HG02798 (cell line): Measurements from ENCODE around the gene OSTC.

Experiments
- ATAC-seq: cut with Tn5 transposase; IDR thresholded peaks from one replicate; pipeline ENCODE4 v1.9.1; 2021; ENCODE audit warnings: mild to moderate bottlenecking; ENCODE audit not compliant: unreplicated experiment, poor library complexity

OSTC gene

GRCh38 chr4:108644237-108644636 is 6.2 kb upstream of the OSTC start:
- no peak for ATAC-seq

DNA sequence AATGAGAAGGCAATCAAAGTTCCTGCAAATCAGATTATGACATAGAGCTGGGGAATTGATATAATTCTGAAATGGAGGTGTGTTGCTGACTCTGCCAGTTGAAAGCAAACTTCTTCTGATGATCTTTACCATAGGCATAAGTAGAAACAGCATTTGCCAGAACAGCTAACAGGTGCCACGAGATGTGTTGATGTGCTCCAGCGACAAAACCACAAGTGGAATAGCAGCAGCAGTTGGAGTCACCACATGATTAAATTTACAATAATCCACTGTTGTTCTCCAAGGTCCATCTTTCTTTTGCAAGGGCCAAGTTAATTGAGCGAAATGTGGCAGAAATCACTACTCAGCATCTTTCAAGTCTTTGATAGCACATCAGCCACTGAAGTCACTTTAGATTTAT is 3.7 kb upstream of the OSTC start:
- no peak for ATAC-seq

DNA sequence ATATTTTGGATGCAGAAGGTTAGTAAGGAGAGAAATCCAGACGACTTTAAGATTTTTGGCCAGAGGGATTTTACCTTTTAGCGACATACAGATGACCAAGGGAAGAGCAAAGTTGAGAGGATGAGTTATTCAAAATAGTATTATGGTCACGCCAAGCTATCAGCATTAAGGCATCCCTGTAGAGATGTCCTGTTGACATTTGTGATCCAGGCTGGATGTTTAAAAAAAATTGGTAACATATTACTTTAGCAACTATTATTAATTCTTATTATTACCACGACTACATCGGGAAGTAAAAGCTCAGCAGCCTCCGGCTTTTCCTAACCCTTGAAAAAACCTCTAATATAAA is 562 bp upstream of the OSTC start:
- peak; percentile 11 for ATAC-seq

DNA sequence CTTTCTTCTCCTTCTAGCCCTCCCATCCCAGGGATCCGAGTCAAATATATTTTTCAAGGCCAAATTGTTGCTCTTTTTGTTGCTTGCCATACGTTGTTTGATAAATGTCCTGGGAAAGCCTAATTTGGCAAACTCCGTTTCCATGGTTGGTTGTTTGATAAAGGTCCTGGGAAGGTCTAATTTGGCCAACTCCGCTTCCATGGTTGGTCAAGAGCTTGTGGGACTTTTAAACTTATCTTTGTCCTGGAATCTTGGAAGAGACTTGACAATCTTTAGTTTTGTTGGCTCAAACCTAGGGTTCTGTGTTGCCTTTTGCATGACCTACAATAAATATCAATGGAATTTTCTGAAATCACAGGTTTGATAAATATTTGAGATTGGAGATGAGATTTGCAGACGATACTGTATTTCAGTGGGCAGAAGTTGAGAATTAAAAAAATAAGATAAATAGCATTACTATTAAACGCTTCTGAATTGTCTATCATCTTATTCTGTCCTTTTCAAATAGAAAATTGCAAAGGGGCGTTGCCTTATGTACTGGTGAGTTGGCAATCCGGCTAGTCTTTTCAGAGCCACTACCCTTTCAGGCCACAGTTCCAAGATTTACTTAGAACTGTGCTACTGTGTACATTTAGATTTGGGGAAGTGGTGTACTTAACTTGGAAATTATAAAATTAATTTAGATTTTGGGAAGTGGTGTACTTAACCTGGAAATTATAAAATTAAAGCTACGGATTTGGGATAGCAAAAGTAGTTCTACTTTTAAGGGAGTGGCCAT is 804 bp downstream of the OSTC start:
- no peak for ATAC-seq

- ATAC-seq: no peak
These were observed 12.2 kb downstream of the OSTC start for GRCh38 chr4:108662629-108663028.

GRCh38 chr4:108674356-108674977 is 24.1 kb downstream of the OSTC start:
- ATAC-seq: no peak

- ATAC-seq: no peak
These were observed 31.0 kb downstream of the OSTC start for GRCh38 chr4:108681321-108681809.

GRCh38 chr4:108683479-108683878 is 33.1 kb downstream of the OSTC start:
- ATAC-seq: no peak

GRCh38 chr4:108685036-108685686 is 34.8 kb downstream of the OSTC start:
- ATAC-seq: no peak

DNA sequence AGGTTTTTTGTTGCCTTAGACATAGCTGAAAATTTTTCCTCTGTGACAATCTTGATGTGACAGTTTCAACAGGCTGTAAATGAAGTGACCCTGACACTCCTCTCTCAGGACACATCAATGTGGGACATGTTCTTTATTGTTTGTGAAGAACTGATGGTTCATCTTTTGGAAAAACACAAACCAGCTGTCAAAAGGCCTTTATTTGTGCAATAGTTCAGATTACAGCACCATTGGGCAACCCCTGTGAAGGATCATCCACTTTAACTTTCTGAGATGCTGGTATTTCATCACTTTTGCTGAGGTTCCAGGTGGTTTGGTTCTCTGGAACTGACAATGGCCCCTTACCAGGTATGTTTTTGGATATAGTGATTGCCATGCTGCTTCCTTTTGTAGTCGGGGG is 40.3 kb downstream of the OSTC start:
- no peak for ATAC-seq

GRCh38 chr4:108693211-108693610 is 42.8 kb downstream of the OSTC start:
- no peak for ATAC-seq

DNA sequence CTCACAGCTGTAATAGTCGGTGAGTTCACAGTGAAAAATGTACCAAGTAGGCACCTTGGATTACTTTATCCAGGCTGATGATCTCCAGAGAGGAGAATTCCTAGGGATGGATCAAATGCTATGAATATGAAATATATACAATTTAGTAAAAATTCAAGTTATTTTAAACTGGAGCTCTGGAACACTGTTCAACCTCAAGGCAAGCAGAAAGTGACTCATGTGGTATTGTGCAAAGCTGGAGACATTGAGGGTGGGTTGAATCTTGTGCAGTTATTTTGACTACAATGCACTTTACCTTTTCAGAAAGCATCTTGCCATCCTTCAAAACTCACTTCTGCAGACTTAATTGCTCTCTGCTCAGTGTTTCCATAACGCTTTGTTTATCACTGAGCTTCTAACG is 43.4 kb downstream of the OSTC start:
- no peak for ATAC-seq

DNA sequence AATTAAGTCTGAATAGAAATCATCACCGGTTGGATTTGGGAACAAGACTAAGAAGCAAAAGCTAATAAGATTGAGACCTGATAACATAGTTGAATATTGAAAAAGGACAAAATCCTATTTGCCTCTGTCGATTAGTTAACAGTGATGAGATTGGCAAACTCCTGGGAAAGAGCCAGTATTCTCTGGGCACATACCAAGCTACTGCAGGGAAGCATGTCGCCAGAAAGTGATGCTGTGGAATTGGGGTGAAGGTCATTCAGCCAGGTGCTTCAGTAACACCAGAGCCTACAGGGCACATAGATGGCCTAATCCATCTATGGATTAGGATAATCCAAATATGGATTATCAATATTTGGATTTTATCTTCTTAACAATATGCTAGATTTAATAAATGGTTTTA is 44.0 kb downstream of the OSTC start:
- ATAC-seq: no peak

DNA sequence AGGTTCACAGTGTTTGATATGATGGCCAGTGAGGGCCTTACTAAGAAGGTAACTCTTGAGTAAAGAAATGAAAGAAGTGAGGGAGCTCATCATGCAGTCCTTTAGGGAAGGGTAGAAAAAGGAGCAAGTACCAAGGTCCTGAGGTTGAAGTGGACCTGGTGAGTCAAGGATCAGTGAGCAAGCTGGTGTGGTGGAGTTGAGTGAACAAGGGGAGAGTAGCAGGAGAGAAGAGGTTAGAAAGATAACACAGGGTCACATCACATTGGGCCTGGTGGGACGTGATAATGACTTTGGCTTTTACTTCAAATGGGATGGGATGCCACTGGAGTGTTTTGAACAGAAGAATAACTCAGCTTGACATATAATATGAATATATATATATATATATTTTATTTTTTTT is 44.7 kb downstream of the OSTC start:
- no peak for ATAC-seq

DNA sequence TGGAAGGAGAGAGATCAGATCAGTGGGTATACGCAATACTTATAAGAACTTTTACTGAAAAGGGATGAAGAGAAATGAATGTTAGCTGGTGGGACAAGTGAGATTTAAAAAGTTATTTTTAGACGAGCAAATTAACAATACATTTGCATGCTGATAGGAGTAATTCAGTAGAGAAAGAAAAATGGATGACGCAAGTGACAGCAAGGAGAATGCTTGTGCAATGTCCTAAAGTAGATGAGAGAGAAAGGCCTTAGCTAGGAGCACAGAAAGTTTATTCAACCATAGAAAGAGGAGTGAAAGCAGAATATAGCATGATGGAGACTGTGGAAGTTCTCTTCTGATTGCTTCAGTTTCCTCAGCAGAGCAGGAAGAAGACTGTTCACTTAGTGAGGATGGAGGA is 45.8 kb downstream of the OSTC start:
- no peak for ATAC-seq

DNA sequence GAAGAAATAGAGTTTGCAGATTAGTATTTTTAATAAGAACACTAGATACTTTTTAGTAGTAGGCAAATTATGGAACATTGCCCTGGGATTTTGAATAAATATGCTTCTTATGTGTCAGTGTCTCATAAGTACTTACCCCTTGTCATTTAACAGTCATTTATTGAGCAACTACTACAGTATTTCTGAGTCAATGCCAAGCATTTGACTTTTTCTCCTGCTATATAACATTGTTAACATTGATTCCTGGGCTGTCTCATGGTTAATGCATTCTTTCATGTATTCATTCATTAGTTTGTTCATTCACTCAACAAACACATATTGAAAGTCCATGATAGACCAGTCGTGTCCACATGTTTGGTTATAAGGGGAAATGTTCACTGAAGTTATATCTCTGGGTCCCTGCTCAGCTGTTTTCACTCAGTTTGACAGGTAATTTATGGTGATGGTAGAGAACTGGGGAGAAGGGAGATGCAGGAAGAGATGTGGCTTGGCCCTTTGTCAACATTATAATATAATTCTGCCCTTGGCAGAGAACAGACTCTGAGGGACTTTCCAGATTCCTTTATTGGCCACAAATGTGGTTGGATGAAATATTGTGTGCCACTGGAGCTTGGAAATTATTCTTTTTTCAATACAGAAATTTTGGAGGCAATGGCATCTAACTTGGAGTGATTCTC is 49.8 kb downstream of the OSTC start:
- ATAC-seq: no peak

DNA sequence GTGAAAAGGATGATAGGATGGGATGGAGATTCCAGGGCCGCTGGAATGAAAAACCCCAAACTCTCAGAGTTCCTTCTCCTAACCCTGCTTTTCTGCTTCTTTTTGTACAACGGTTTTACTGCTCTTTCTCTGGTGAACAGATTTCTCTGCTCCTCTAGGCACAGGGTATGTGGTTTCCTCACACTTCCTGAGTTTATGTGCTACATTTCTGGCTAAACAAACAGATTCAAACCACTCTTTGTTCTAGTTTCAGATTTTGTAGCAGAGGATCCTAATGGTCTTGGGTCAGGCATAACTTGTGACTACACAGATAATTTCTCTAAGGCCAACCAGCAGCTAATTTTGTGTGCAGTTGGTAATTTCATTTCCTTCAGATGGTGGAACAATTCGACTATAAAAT is 52.6 kb downstream of the OSTC start:
- ATAC-seq: no peak

DNA sequence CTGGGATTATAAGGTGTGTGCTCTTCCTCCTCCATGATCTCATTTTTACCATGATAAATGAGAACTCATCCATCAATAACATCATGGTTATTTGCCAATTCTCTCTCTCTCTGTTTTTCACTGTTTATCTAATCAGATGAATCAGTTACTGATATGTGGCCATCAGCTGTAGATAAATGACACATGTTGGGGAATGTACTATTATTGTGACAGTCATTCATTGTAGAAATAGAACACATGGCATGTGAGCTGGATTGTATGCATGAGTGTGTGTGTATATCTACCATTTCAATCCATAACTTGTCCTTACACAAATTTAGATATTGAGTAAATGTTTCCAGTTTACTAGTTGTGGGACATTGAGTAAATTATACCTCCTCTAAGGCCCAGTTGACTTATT is 53.0 kb downstream of the OSTC start:
- no peak for ATAC-seq

- no peak for ATAC-seq
These were observed 53.6 kb downstream of the OSTC start for GRCh38 chr4:108703966-108704365.

DNA sequence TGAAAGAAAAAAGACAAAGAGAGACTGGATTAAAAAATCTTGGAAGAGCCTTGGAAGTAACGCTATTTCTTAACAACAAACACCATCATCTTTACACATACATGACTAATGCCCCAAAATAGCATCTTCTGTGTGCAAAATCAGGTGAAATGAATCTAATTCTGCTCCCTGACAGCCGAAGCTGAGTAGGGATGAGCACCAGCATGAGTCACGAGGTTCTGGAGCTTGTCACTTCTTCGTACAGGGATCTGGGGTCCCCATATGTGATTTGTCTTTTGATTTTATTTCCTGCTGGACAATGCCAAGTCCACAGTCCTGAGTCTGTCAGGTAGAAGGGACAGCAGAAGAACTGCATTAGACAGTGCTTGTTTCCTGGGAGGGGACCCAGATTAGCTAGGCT is 55.9 kb downstream of the OSTC start:
- ATAC-seq: no peak

DNA sequence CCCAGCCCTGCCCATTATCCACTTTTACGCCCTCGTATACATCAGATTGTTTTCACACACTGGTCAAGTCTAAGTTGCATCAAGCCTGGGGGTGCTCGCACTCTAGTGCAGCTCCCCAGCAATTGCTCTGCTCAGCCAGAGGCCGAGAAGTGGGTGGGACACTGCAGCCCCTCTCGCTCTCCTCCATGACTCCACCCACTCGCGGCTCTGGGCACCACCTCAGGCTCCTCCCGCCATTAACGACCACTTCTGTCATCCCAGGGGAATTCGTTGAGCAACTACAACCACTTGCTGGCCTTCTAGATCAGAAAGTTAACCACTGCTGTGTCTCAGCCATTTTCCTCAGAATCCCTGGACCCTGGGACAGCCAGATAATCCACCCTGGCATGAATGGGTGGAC is 58.8 kb downstream of the OSTC start:
- ATAC-seq: no peak
